22Rv1 (cell line): ENCODE measurements around the gene ZNF101.
"Not testable (repeated sequence)": the region's sequence is repeated elsewhere in the genome, so short reads cannot be mapped to it uniquely, and the experiment has no call there.

ENCODE experiments used
- ZFX ChIP-seq: fragments of 450-650 bp; IDR thresholded peaks from 2 replicates; pipeline ENCODE4 v1.6.1; 2017; ENCODE audit warnings: antibody characterized with exemption, borderline replicate concordance
- TF ChIP-seq, protein P1 (sequence below): fragments of 450-650 bp; IDR thresholded peaks from 2 replicates; pipeline ENCODE4 v1.5.1; 2017; ENCODE audit warnings: mild to moderate bottlenecking

DNA sequence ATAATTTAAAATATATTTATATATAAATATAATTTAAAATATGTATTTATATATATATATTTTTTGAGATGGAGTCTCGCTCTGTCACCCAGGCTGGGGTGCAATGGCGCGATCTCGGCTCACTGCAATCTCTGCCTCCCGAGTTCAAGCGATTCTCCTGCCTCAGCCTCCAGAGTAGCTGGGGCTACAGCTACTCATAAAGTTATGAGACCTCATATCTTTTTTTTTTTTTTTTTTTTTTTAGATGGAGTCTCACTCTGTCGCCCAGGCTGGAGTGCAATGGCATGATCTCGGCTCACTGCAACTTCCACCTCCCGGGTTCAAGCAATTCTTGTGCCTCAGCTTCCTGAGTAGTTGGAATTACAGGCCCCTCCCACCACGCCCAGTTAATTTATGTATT is 20.4 kb downstream of the ZNF101 start:
- TF ChIP-seq, protein P1, sequence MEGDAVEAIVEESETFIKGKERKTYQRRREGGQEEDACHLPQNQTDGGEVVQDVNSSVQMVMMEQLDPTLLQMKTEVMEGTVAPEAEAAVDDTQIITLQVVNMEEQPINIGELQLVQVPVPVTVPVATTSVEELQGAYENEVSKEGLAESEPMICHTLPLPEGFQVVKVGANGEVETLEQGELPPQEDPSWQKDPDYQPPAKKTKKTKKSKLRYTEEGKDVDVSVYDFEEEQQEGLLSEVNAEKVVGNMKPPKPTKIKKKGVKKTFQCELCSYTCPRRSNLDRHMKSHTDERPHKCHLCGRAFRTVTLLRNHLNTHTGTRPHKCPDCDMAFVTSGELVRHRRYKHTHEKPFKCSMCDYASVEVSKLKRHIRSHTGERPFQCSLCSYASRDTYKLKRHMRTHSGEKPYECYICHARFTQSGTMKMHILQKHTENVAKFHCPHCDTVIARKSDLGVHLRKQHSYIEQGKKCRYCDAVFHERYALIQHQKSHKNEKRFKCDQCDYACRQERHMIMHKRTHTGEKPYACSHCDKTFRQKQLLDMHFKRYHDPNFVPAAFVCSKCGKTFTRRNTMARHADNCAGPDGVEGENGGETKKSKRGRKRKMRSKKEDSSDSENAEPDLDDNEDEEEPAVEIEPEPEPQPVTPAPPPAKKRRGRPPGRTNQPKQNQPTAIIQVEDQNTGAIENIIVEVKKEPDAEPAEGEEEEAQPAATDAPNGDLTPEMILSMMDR = not testable (repeated sequence)
- TF ChIP-seq ZFX = not testable (repeated sequence)
